ENCODE results near the gene RPRM.
"Not testable (repeated sequence)": the region's sequence is repeated elsewhere in the genome, so short reads cannot be mapped to it uniquely, and the experiment has no call there.

RPRM gene

GRCh38 chr2:153451611-153452010 is 27.0 kb downstream of the RPRM start:
- Histone ChIP-seq H3K4me3 (ENCODE audit: low read depth, low read length) (no peak overlapping the region), H3K27ac (no peak overlapping the region), H3K36me3 (replicated peaks) (no peaks in the 10 kb centered on the region), H3K27me3 (replicated peaks) (no peaks in the 10 kb centered on the region)
- TF ChIP-seq CTCF (IDR thresholded peaks at IDR 0.05; ENCODE audit: low read depth, low read length, missing control alignments), result no peak
- in situ Hi-C loops (cut with HindIII; ENCODE audit: low pct_ligation_motif_present, low sequenced_read_pairs), result no loop called here
- no peak for DNase-seq

GRCh38 chr2:153443106-153443505 is 35.5 kb downstream of the RPRM start:
- Histone ChIP-seq H3K27me3 (replicated peaks) (no peaks in the 10 kb centered on the region), H3K4me3 (ENCODE audit: low read depth, low read length) (no peak overlapping the region), H3K36me3 (replicated peaks) (no peaks in the 10 kb centered on the region), H3K27ac (no peak overlapping the region)
- no peak for DNase-seq
- in situ Hi-C loops (cut with HindIII; ENCODE audit: low pct_ligation_motif_present, low sequenced_read_pairs), result no loop called here
- TF ChIP-seq CTCF (IDR thresholded peaks at IDR 0.05; ENCODE audit: low read depth, low read length, missing control alignments), result no peak

GRCh38 chr2:153442616-153443015 is 35.9 kb downstream of the RPRM start:
- not testable (repeated sequence) for DNase-seq

GRCh38 chr2:153440090-153440489 is 38.5 kb downstream of the RPRM start:
- in situ Hi-C loops (cut with HindIII; ENCODE audit: low pct_ligation_motif_present, low sequenced_read_pairs); H3K27me3 ChIP-seq (replicated peaks); DNase-seq; H3K36me3 ChIP-seq (replicated peaks); H3K4me3 ChIP-seq (ENCODE audit: low read depth, low read length); H3K27ac ChIP-seq: not testable (repeated sequence)

More at GRCh38 chr2:153442616-153443015, 35.9 kb downstream of the RPRM start:
- H3K27ac ChIP-seq; H3K27me3 ChIP-seq (replicated peaks); in situ Hi-C loops (cut with HindIII; ENCODE audit: low pct_ligation_motif_present, low sequenced_read_pairs); H3K4me3 ChIP-seq (ENCODE audit: low read depth, low read length); H3K36me3 ChIP-seq (replicated peaks): not testable (repeated sequence)

GRCh38 chr2:153433403-153433802 is 45.2 kb downstream of the RPRM start:
- no peak overlapping the region for H3K4me3 ChIP-seq (ENCODE audit: low read depth, low read length)
- DNase-seq, result no peak
- H3K27ac ChIP-seq, result no peak overlapping the region
- in situ Hi-C loops (cut with HindIII; ENCODE audit: low pct_ligation_motif_present, low sequenced_read_pairs), result no loop called here
- no peaks in the 10 kb centered on the region for H3K36me3 ChIP-seq (replicated peaks)
- no peaks in the 10 kb centered on the region for H3K27me3 ChIP-seq (replicated peaks)
- no peak for TF ChIP-seq CTCF (IDR thresholded peaks at IDR 0.05; ENCODE audit: low read depth, low read length, missing control alignments)

- Histone ChIP-seq H3K4me3 (ENCODE audit: low read depth, low read length) (no peak overlapping the region), H3K27ac (no peak overlapping the region), H3K27me3 (replicated peaks) (no peaks in the 10 kb centered on the region), H3K36me3 (replicated peaks) (no peaks in the 10 kb centered on the region)
- in situ Hi-C loops (cut with HindIII; ENCODE audit: low pct_ligation_motif_present, low sequenced_read_pairs), result no loop called here
- DNase-seq, result no peak
- no peak for TF ChIP-seq CTCF (IDR thresholded peaks at IDR 0.05; ENCODE audit: low read depth, low read length, missing control alignments)
Measured at GRCh38 chr2:153432381-153432780, 46.2 kb downstream of the RPRM start.

GRCh38 chr2:153431114-153431513 is 47.4 kb downstream of the RPRM start:
- Histone ChIP-seq H3K4me3 (ENCODE audit: low read depth, low read length) (no peak overlapping the region), H3K36me3 (replicated peaks) (no peaks in the 10 kb centered on the region), H3K27me3 (replicated peaks) (no peaks in the 10 kb centered on the region), H3K27ac (no peak overlapping the region)
- TF ChIP-seq CTCF (IDR thresholded peaks at IDR 0.05; ENCODE audit: low read depth, low read length, missing control alignments), result no peak
- DNase-seq, result no peak
- in situ Hi-C loops (cut with HindIII; ENCODE audit: low pct_ligation_motif_present, low sequenced_read_pairs), result no loop called here
